Raji (cell line): ENCODE measurements around the gene PLIN1.

Source experiments
- POLR2A ChIP-seq: IDR thresholded peaks from 2 replicates; pipeline ENCODE4 v1.6.1; 2011; ENCODE audit warnings: low read depth, low read length, control low read depth; ENCODE audit not compliant: insufficient read depth

The PLIN1 gene

GRCh38 chr15:89664441-89665350 is 14.5 kb downstream of the PLIN1 start:
- no peak for TF ChIP-seq POLR2A

GRCh38 chr15:89662893-89663626 is 16.1 kb downstream of the PLIN1 start:
- TF ChIP-seq POLR2A = no peak

- TF ChIP-seq POLR2A = no peak
These were observed 18.6 kb downstream of the PLIN1 start for GRCh38 chr15:89660556-89660955.

- TF ChIP-seq POLR2A = no peak
These were observed 19.9 kb downstream of the PLIN1 start for GRCh38 chr15:89659295-89659694.

GRCh38 chr15:89657686-89658200 is 21.4 kb downstream of the PLIN1 start:
- TF ChIP-seq POLR2A = no peak

GRCh38 chr15:89656116-89656815 is 22.9 kb downstream of the PLIN1 start:
- no peak for TF ChIP-seq POLR2A

- TF ChIP-seq POLR2A = no peak
These were observed 24.0 kb downstream of the PLIN1 start, which contains the start of gene KIF7 for GRCh38 chr15:89654847-89655805. Gene KIF7, minus strand, starts transcription at chr15:89655467. Its CDS starts 2,537 bp downstream, at chr15:89652930.

- TF ChIP-seq POLR2A = no peak
These were observed 24.8 kb downstream of the PLIN1 start for GRCh38 chr15:89654301-89654761.

GRCh38 chr15:89653578-89653977 is 25.6 kb downstream of the PLIN1 start:
- no peak for TF ChIP-seq POLR2A

GRCh38 chr15:89652666-89653065 is 26.5 kb downstream of the PLIN1 start:
- no peak for TF ChIP-seq POLR2A

- TF ChIP-seq POLR2A = no peak
These were observed 27.0 kb downstream of the PLIN1 start for GRCh38 chr15:89652131-89652530.

GRCh38 chr15:89649716-89650115 is 29.5 kb downstream of the PLIN1 start:
- TF ChIP-seq POLR2A = no peak

- no peak for TF ChIP-seq POLR2A
These were observed 30.0 kb downstream of the PLIN1 start for GRCh38 chr15:89649013-89649625.
